Hepatocyte (in vitro differentiated cells): ENCODE measurements around the gene LDLR. TPM values are rescaled to one million over a fixed set of nuclear protein-coding genes. Genes with fewer than 3 reads are reported as not detected.

Experiments
- DNase-seq: peaks from one replicate; pipeline ENCODE4 v3.0.0-alpha.2; 2016; ENCODE audit warnings: low spot score
- H2AFZ ChIP-seq: fragments of 200-600 bp; sonication (generic); 2 replicates; pipeline ENCODE4 v1.6.0; 2016; ENCODE audit warnings: antibody characterized with exemption, mild to moderate bottlenecking
- H3K27ac ChIP-seq: fragments of 200-600 bp; sonication (generic); 2 replicates; pipeline ENCODE4 v1.5.1; 2016; ENCODE audit warnings: mild to moderate bottlenecking
- H3K27me3 ChIP-seq: fragments of 200-600 bp; sonication (generic); 2 replicates; pipeline ENCODE4 v1.6.1; 2016
- H3K36me3 ChIP-seq: fragments of 200-600 bp; sonication (generic); replicated peaks from 2 replicates; pipeline ENCODE4 v1.5.1; 2016; ENCODE audit warnings: low read depth; ENCODE audit not compliant: insufficient read depth
- H3K4me1 ChIP-seq: fragments of 200-600 bp; sonication (generic); 2 replicates; pipeline ENCODE4 v1.5.1; 2016; ENCODE audit warnings: mild to moderate bottlenecking, moderate library complexity; ENCODE audit not compliant: insufficient read depth
- H3K4me2 ChIP-seq: fragments of 200-600 bp; sonication (generic); 2 replicates; pipeline ENCODE4 v1.6.0; 2016
- H3K4me3 ChIP-seq: fragments of 200-600 bp; sonication (generic); 2 replicates; pipeline ENCODE4 v1.5.1; 2016; ENCODE audit warnings: mild to moderate bottlenecking
- H3K79me2 ChIP-seq: fragments of 200-600 bp; sonication (generic); 2 replicates; pipeline ENCODE4 v1.6.0; 2017; ENCODE audit warnings: mild to moderate bottlenecking
- H3K9me2 ChIP-seq: fragments of 200-600 bp; sonication (generic); replicated peaks from 2 replicates; pipeline ENCODE4 v1.6.0; 2017; ENCODE audit warnings: mild to moderate bottlenecking; ENCODE audit not compliant: insufficient read depth
- H3K9me3 ChIP-seq: fragments of 200-600 bp; sonication (generic); 2 replicates; pipeline ENCODE4 v1.5.1; 2016; ENCODE audit warnings: low read depth, mild to moderate bottlenecking
- H4K20me1 ChIP-seq: fragments of 200-600 bp; sonication (generic); 2 replicates; pipeline ENCODE4 v1.6.0; 2016; ENCODE audit warnings: mild to moderate bottlenecking; ENCODE audit not compliant: insufficient read depth, poor library complexity, severe bottlenecking
- EZH2 ChIP-seq: fragments of 200-600 bp; sonication (generic); IDR thresholded peaks from 2 replicates; pipeline ENCODE4 v1.6.1; 2016; ENCODE audit warnings: antibody characterized with exemption, mild to moderate bottlenecking, borderline replicate concordance
- EZH2phosphoT487 ChIP-seq: fragments of 200-600 bp; sonication (generic); IDR thresholded peaks from one replicate; pipeline ENCODE4 v1.6.1; 2018; ENCODE audit warnings: antibody characterized with exemption, mild to moderate bottlenecking, low read depth, moderate library complexity; ENCODE audit not compliant: unreplicated experiment, severe bottlenecking
- WGBS: methylation state at CpG from one replicate; pipeline ENCODE4 v1.1.6; 2016; ENCODE audit warnings: low lambda C conversion rate; ENCODE audit errors: missing lambda C conversion rate; 5-methylcytosine and 5-hydroxymethylcytosine counted together
- polyA plus RNA-seq: library from polyadenylated mRNA; unstranded; fragments of >200 nt; fragmentation: Nextera tagmentation; extraction: Ambion mirVana; gene quantifications from 2 replicates; pipeline ENCODE4 v1.2.1, GENCODE V29; 2016
- total RNA-seq: library from RNA; depleted of rRNA; stranded (reverse); fragments of >200 nt; gene quantifications from 2 replicates; pipeline ENCODE4 v1.2.3, GENCODE V29; 2014
- TF ChIP-seq, protein P1 (sequence below): fragments of 200-600 bp; sonication (generic); IDR thresholded peaks from 2 replicates; pipeline ENCODE4 v1.5.1; 2016; ENCODE audit warnings: antibody characterized with exemption, mild to moderate bottlenecking; ENCODE audit not compliant: poor library complexity

LDLR gene
- total and polyA plus RNA-seq, 2 experiments from 2014 or later = 123 to 126 TPM

- no peaks in the 10 kb centered on the region for H3K9me2 ChIP-seq
Observed at GRCh38 chr19:11090997-11091702, 1.9 kb downstream of the LDLR start.

GRCh38 chr19:11091703-11092153 lies 2.5 kb downstream of the LDLR start:
- peak overlapping the region; percentile 98 for H3K27ac ChIP-seq
- TF ChIP-seq, protein P1, sequence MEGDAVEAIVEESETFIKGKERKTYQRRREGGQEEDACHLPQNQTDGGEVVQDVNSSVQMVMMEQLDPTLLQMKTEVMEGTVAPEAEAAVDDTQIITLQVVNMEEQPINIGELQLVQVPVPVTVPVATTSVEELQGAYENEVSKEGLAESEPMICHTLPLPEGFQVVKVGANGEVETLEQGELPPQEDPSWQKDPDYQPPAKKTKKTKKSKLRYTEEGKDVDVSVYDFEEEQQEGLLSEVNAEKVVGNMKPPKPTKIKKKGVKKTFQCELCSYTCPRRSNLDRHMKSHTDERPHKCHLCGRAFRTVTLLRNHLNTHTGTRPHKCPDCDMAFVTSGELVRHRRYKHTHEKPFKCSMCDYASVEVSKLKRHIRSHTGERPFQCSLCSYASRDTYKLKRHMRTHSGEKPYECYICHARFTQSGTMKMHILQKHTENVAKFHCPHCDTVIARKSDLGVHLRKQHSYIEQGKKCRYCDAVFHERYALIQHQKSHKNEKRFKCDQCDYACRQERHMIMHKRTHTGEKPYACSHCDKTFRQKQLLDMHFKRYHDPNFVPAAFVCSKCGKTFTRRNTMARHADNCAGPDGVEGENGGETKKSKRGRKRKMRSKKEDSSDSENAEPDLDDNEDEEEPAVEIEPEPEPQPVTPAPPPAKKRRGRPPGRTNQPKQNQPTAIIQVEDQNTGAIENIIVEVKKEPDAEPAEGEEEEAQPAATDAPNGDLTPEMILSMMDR = no peak
- TF ChIP-seq EZH2phosphoT487 (no peak), EZH2 (no peak)
- H3K4me1 ChIP-seq = peaks cover 27% of the 10 kb centered on the region
- no peak overlapping the region for H2AFZ ChIP-seq
- peaks cover 69% of the 10 kb centered on the region for H3K79me2 ChIP-seq
- H3K36me3 ChIP-seq = no peaks in the 10 kb centered on the region
- no peaks in the 10 kb centered on the region for H3K9me3 ChIP-seq
- no peaks in the 10 kb centered on the region for H3K27me3 ChIP-seq
- H3K4me3 ChIP-seq = peak overlapping the region; percentile 77
- H3K4me2 ChIP-seq = peak overlapping the region; percentile 86
- H4K20me1 ChIP-seq = peaks cover 58% of the 10 kb centered on the region
- peak; percentile 79 for DNase-seq
- 10% methylated on average over 8 of the region's 8 CpGs for WGBS
- no peaks in the 10 kb centered on the region for H3K9me2 ChIP-seq

More at GRCh38 chr19:11090997-11091702, 1.9 kb downstream of the LDLR start:
- TF ChIP-seq, protein P1 = no peak
- no peak for TF ChIP-seq EZH2phosphoT487
- TF ChIP-seq EZH2 = no peak
- Histone ChIP-seq H3K27ac (peak overlapping the region; percentile 98), H3K27me3 (no peaks in the 10 kb centered on the region), H3K79me2 (peaks cover 64% of the 10 kb centered on the region), H3K9me3 (no peaks in the 10 kb centered on the region), H2AFZ (no peak overlapping the region), H3K4me3 (peak overlapping the region; percentile 77), H3K36me3 (no peaks in the 10 kb centered on the region), H4K20me1 (peaks cover 52% of the 10 kb centered on the region), H3K4me2 (peak overlapping the region; percentile 86), H3K4me1 (peaks cover 27% of the 10 kb centered on the region)
- 29% methylated on average over 11 of the region's 11 CpGs for WGBS
- DNase-seq = no peak

- H3K9me2 ChIP-seq = no peaks in the 10 kb centered on the region
- peak overlapping the region; percentile 86 for H3K4me2 ChIP-seq
- H3K36me3 ChIP-seq = no peaks in the 10 kb centered on the region
- no peaks in the 10 kb centered on the region for H3K9me3 ChIP-seq
- TF ChIP-seq EZH2phosphoT487 (no peak), EZH2 (no peak)
- TF ChIP-seq, protein P1 = no peak
- no peak overlapping the region for H2AFZ ChIP-seq
- peaks cover 62% of the 10 kb centered on the region for H4K20me1 ChIP-seq
- H3K4me1 ChIP-seq = peaks cover 27% of the 10 kb centered on the region
- H3K79me2 ChIP-seq = peaks cover 74% of the 10 kb centered on the region
- DNase-seq = no peak
- WGBS = 55% methylated on average over 6 of the region's 6 CpGs
- no peaks in the 10 kb centered on the region for H3K27me3 ChIP-seq
- peak overlapping the region; percentile 77 for H3K4me3 ChIP-seq
- peak overlapping the region; percentile 98 for H3K27ac ChIP-seq
Observed at GRCh38 chr19:11092181-11092538, 2.9 kb downstream of the LDLR start.
